GM23338 (cell line): Measurements from ENCODE around the gene RTP5. TPM values are rescaled to one million over a fixed set of nuclear protein-coding genes. Genes with fewer than 3 reads are reported as not detected.

Source experiments
- ATAC-seq: fragments of 200-7000 bp; cut with Tn5 transposase; 3 replicates; pipeline ENCODE4 v1.9.1; 2020
- DNase-seq: peaks from one replicate; pipeline ENCODE4 v3.0.0-alpha.2; 2015; ENCODE audit warnings: low spot score
- H2AFZ ChIP-seq: fragments of 200-600 bp; sonication (generic); 2 replicates; pipeline ENCODE4 v1.8.0; 2016; ENCODE audit warnings: antibody characterized with exemption, mild to moderate bottlenecking, moderate library complexity
- H3F3A ChIP-seq: fragments of 200-600 bp; sonication (generic); replicated peaks from 2 replicates; pipeline ENCODE4 v1.8.0; 2017; ENCODE audit warnings: antibody characterized with exemption, mixed run types, low read depth
- H3K27ac ChIP-seq: fragments of 200-600 bp; sonication (generic); 2 replicates; pipeline ENCODE4 v1.6.1; 2016; ENCODE audit warnings: low read depth
- H3K27me3 ChIP-seq: fragments of 200-600 bp; sonication (generic); 2 replicates; pipeline ENCODE4 v1.8.0; 2016; ENCODE audit warnings: mild to moderate bottlenecking, mixed run types, moderate library complexity; ENCODE audit not compliant: insufficient read depth
- H3K36me3 ChIP-seq: fragments of 200-600 bp; sonication (generic); 2 replicates; pipeline ENCODE4 v1.8.0; 2016; ENCODE audit warnings: mild to moderate bottlenecking; ENCODE audit not compliant: insufficient read depth
- H3K4me1 ChIP-seq: fragments of 200-600 bp; sonication (generic); 2 replicates; pipeline ENCODE4 v1.8.0; 2016; ENCODE audit warnings: mild to moderate bottlenecking, moderate library complexity; ENCODE audit not compliant: insufficient read depth
- H3K4me2 ChIP-seq: fragments of 200-600 bp; sonication (generic); 2 replicates; pipeline ENCODE4 v1.7.1; 2017; ENCODE audit warnings: mixed run types
- H3K4me3 ChIP-seq: fragments of 200-600 bp; sonication (generic); 2 replicates; pipeline ENCODE4 v1.6.1; 2016; ENCODE audit warnings: mixed run types
- H3K79me2 ChIP-seq: fragments of 200-600 bp; sonication (generic); replicated peaks from 2 replicates; pipeline ENCODE4 v1.8.0; 2017; ENCODE audit warnings: mild to moderate bottlenecking; ENCODE audit not compliant: insufficient read depth
- H3K9me2 ChIP-seq: fragments of 200-600 bp; sonication (generic); 2 replicates; pipeline ENCODE4 v1.8.0; 2017; ENCODE audit not compliant: insufficient read depth
- H4K20me1 ChIP-seq: fragments of 200-600 bp; sonication (generic); replicated peaks from 2 replicates; pipeline ENCODE4 v1.8.0; 2017; ENCODE audit warnings: mild to moderate bottlenecking; ENCODE audit not compliant: insufficient read depth
- H3K27ac Mint-ChIP-seq: 2 replicates; pipeline ENCODE4 v1.8.0; 2020; ENCODE audit warnings: inconsistent platforms, mild to moderate bottlenecking, moderate library complexity, mixed read lengths
- H3K27me3 Mint-ChIP-seq: 3 replicates; pipeline ENCODE4 v1.8.0; 2022; ENCODE audit warnings: low read depth, mild to moderate bottlenecking, moderate library complexity, mixed read lengths, inconsistent platforms; ENCODE audit not compliant: insufficient read depth, poor library complexity
- H3K36me3 Mint-ChIP-seq: 3 replicates; pipeline ENCODE4 v1.8.0; 2021; ENCODE audit warnings: low read depth, mild to moderate bottlenecking, inconsistent platforms, moderate library complexity, mixed read lengths
- H3K4me1 Mint-ChIP-seq: 3 replicates; pipeline ENCODE4 v1.8.0; 2020; ENCODE audit warnings: mild to moderate bottlenecking, inconsistent platforms, mixed read lengths
- H3K4me3 Mint-ChIP-seq: 3 replicates; pipeline ENCODE4 v1.8.0; 2021; ENCODE audit warnings: moderate library complexity, mild to moderate bottlenecking, inconsistent platforms, mixed read lengths
- H3K9me3 Mint-ChIP-seq: 3 replicates; pipeline ENCODE4 v1.8.0; 2020; ENCODE audit warnings: moderate library complexity, mild to moderate bottlenecking, inconsistent platforms, mixed read lengths
- ETS1 ChIP-seq: IDR thresholded peaks from 2 replicates; pipeline ENCODE4 v1.6.1; 2016; ENCODE audit warnings: antibody characterized with exemption
- EZH2 ChIP-seq: fragments of 200-600 bp; sonication (generic); IDR thresholded peaks from one replicate; pipeline ENCODE4 v1.8.0; 2017; ENCODE audit warnings: antibody characterized with exemption, mild to moderate bottlenecking, low read depth; ENCODE audit not compliant: unreplicated experiment
- JUNB ChIP-seq: IDR thresholded peaks from one replicate; pipeline ENCODE4 v1.6.1; 2016; ENCODE audit warnings: antibody characterized with exemption; ENCODE audit not compliant: unreplicated experiment
- POLR2AphosphoS5 ChIP-seq: IDR thresholded peaks from 2 replicates; pipeline ENCODE4 v1.6.1; 2016; ENCODE audit warnings: antibody characterized with exemption, low read depth
- STAT1 ChIP-seq: IDR thresholded peaks from one replicate; pipeline ENCODE4 v1.6.1; 2016; ENCODE audit warnings: antibody characterized with exemption; ENCODE audit not compliant: unreplicated experiment
- ZNF331 ChIP-seq: fragments of 250-450 bp; sonication (Bioruptor Pico); IDR thresholded peaks from 2 replicates; pipeline ENCODE4 v1.5.0; 2020; ENCODE audit warnings: low read depth, mild to moderate bottlenecking, moderate library complexity
- polyA plus RNA-seq: library from polyadenylated mRNA; unstranded; fragments of >200 nt; fragmentation: Nextera tagmentation; extraction: Ambion mirVana; gene quantifications from 2 replicates; pipeline ENCODE4 v1.2.1, GENCODE V29; 2016
- total RNA-seq: library from RNA; depleted of rRNA; stranded (reverse); fragments of >200 nt; shearing (Covaris generic); gene quantifications from 2 replicates; pipeline ENCODE4 v1.2.3, GENCODE V29; 2014
- TF ChIP-seq, protein P1 (sequence below), 2 experiments: fragments of 200-600 bp in 1 of 2; sonication (generic) in 1 of 2; conservative IDR thresholded peaks; 2 replicates each; pipeline versions ENCODE4 v1.5.1 to v1.6.1; 2016 to 2017; ENCODE audit warnings: antibody characterized with exemption in 2 of 2, low read depth in 2 of 2, mild to moderate bottlenecking in 2 of 2, moderate library complexity in 1 of 2
- TF ChIP-seq, protein P2 (sequence below): IDR thresholded peaks from one replicate; pipeline ENCODE4 v1.6.1; 2018; ENCODE audit warnings: antibody characterized with exemption; ENCODE audit not compliant: unreplicated experiment

The RTP5 gene
- total and polyA plus RNA-seq, 2 experiments from 2014 or later, result not detected

GRCh38 chr2:241903121-241904010, 33.8 kb downstream of the RTP5 start (continued):
- TF ChIP-seq, protein P1, sequence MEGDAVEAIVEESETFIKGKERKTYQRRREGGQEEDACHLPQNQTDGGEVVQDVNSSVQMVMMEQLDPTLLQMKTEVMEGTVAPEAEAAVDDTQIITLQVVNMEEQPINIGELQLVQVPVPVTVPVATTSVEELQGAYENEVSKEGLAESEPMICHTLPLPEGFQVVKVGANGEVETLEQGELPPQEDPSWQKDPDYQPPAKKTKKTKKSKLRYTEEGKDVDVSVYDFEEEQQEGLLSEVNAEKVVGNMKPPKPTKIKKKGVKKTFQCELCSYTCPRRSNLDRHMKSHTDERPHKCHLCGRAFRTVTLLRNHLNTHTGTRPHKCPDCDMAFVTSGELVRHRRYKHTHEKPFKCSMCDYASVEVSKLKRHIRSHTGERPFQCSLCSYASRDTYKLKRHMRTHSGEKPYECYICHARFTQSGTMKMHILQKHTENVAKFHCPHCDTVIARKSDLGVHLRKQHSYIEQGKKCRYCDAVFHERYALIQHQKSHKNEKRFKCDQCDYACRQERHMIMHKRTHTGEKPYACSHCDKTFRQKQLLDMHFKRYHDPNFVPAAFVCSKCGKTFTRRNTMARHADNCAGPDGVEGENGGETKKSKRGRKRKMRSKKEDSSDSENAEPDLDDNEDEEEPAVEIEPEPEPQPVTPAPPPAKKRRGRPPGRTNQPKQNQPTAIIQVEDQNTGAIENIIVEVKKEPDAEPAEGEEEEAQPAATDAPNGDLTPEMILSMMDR (conservative IDR thresholded peaks at IDR 0.05; ENCODE audit: low read depth in 2 of 2), result no peak
- TF ChIP-seq POLR2AphosphoS5 (no peak), ETS1 (no peak), STAT1 (no peak)
- TF ChIP-seq, protein P2, sequence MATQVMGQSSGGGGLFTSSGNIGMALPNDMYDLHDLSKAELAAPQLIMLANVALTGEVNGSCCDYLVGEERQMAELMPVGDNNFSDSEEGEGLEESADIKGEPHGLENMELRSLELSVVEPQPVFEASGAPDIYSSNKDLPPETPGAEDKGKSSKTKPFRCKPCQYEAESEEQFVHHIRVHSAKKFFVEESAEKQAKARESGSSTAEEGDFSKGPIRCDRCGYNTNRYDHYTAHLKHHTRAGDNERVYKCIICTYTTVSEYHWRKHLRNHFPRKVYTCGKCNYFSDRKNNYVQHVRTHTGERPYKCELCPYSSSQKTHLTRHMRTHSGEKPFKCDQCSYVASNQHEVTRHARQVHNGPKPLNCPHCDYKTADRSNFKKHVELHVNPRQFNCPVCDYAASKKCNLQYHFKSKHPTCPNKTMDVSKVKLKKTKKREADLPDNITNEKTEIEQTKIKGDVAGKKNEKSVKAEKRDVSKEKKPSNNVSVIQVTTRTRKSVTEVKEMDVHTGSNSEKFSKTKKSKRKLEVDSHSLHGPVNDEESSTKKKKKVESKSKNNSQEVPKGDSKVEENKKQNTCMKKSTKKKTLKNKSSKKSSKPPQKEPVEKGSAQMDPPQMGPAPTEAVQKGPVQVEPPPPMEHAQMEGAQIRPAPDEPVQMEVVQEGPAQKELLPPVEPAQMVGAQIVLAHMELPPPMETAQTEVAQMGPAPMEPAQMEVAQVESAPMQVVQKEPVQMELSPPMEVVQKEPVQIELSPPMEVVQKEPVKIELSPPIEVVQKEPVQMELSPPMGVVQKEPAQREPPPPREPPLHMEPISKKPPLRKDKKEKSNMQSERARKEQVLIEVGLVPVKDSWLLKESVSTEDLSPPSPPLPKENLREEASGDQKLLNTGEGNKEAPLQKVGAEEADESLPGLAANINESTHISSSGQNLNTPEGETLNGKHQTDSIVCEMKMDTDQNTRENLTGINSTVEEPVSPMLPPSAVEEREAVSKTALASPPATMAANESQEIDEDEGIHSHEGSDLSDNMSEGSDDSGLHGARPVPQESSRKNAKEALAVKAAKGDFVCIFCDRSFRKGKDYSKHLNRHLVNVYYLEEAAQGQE, result no peak

DNA sequence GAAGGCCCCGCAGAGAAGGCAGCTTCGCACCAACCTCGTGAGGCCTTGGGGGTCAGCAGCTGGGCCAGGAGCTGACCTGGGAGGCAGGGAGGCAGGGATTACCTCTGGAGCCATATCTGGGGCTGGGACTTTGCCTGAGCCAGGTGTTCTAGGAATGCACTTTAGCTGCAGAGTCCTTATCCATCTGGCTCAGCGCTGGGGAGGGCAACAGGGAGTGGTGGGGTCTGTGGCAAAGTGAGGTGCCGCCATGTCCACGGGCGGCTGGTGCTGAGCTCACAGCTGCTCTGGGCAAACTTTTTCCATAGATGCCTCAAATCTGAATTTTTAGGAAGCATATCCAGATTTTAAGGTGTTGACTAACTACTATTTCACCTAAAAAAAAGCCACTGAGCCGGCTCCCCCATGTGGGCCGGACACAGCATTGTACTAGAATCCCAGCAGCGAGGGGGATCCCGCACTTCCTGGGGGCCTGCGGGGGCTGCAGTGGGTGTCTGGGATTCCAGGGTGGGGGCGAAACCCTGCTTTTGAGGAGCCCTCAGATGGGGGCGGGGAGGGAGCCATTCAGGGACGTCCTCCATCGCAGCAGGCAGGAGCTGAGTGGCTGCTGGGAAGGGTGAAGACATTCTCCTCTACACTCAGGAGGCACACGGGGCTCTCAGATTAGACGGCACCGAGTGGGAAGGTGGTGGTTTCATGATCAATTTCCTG, 34.6 kb downstream of the RTP5 start:
- Histone ChIP-seq H3K4me1 (peaks cover 13% of the 10 kb centered on the region; the same call in 1 of the 2 replicates), H4K20me1 (no peaks in the 10 kb centered on the region; the same call in 1 of the 2 replicates), H3F3A (peaks cover 8% of the 10 kb centered on the region), H3K27ac (no peak overlapping the region), H3K4me3 (no peak overlapping the region), H3K36me3 (no peaks in the 10 kb centered on the region), H3K9me2 (no peaks in the 10 kb centered on the region), H3K4me2 (no peak overlapping the region), H3K79me2 (no peaks in the 10 kb centered on the region), H2AFZ (no peak overlapping the region), H3K27me3 (no peaks in the 10 kb centered on the region)
- Mint-ChIP-seq H3K36me3 (peaks cover 3% of the 10 kb centered on the region; the same call in 1 of the 3 replicates), H3K27me3 (peaks cover 22% of the 10 kb centered on the region), H3K4me1 (peaks cover 22% of the 10 kb centered on the region), H3K9me3 (no peaks in the 10 kb centered on the region), H3K27ac (no peak overlapping the region), H3K4me3 (no peak overlapping the region)
- DNase-seq (no peak), ATAC-seq (no peak)
- TF ChIP-seq ZNF331 (no peak), JUNB (no peak), POLR2AphosphoS5 (no peak), STAT1 (no peak), EZH2 (no peak), ETS1 (no peak)
- TF ChIP-seq, protein P2, result no peak
